Activated CD4-positive, alpha-beta memory T cell treated with anti-CD3 and anti-CD28 coated beads for 36 hours (primary cell): ENCODE results near the gene ABCD1. TPM values are rescaled to one million over a fixed set of nuclear protein-coding genes. Genes with fewer than 3 reads are reported as not detected.
A peak's percentile ranks its signal among the peaks of the same experiment; 100 is the strongest.
"Not testable (repeated sequence)": the region's sequence is repeated elsewhere in the genome, so short reads cannot be mapped to it uniquely, and the experiment has no call there.

Experiments
- CTCF ChIA-PET: fragments of 350-600 bp; sonication (Branson Sonifier 250); formaldehyde crosslinking; loops from one replicate; lab custom pipeline; 2021; ENCODE audit warnings: antibody characterized with exemption, inconsistent platforms; lab: Charles Lee
- POLR2A ChIA-PET: fragments of 350-600 bp; sonication (Branson Sonifier 250); formaldehyde crosslinking; loops from one replicate; lab custom pipeline; 2021; ENCODE audit warnings: antibody characterized with exemption; lab: Charles Lee
- DNase-seq: peaks from one replicate; pipeline ENCODE4 v3.0.0-alpha.2; 2020
- H3K27ac Mint-ChIP-seq: one replicate; pipeline ENCODE4 v1.8.0; 2021; ENCODE audit warnings: mixed read lengths
- H3K27me3 Mint-ChIP-seq: one replicate; pipeline ENCODE4 v1.8.0; 2021; ENCODE audit warnings: mixed read lengths
- H3K36me3 Mint-ChIP-seq: one replicate; pipeline ENCODE4 v1.8.0; 2021; ENCODE audit warnings: mixed read lengths
- H3K4me1 Mint-ChIP-seq: one replicate; pipeline ENCODE4 v1.8.0; 2021; ENCODE audit warnings: low read depth, mixed read lengths
- H3K4me3 Mint-ChIP-seq: one replicate; pipeline ENCODE4 v1.8.0; 2021; ENCODE audit warnings: mild to moderate bottlenecking, mixed read lengths
- H3K9me3 Mint-ChIP-seq: one replicate; pipeline ENCODE4 v1.8.0; 2021; ENCODE audit warnings: mixed read lengths
- intact Hi-C: fragments of 100-400 bp; cut with micrococcal nuclease; formaldehyde crosslinking; loops from one replicate; pipeline ENCODE4 v1.15.1; 2023
- total RNA-seq, 2 experiments: library from RNA; stranded (reverse); gene quantifications; one replicate each; pipeline ENCODE4 v1.2.3, GENCODE V29; 2021

The ABCD1 gene
- 1 to 10 TPM; 4.8 TPM for total RNA-seq

- Mint-ChIP-seq H3K27me3 (no peaks in the 10 kb centered on the region), H3K36me3 (peaks cover 16% of the 10 kb centered on the region), H3K9me3 (no peaks in the 10 kb centered on the region), H3K4me3 (peak within 1 kb of the TSS; percentile 86), H3K4me1 (peaks cover 24% of the 10 kb centered on the region), H3K27ac (peak within 1 kb of the TSS; percentile 88)
- CTCF ChIA-PET: interaction anchor here (0.6 kb wide), 1 partner anchor 16 kb away, joined by 3 read pairs; no protein-coding TSS in a partner anchor
- intact Hi-C loops: loop anchor here (1.0 to 10.0 kb wide), 4 partner anchors 70 to 254 kb away; partner anchors contain the start of genes ARHGAP4, HAUS7, HCFC1 and IDH3G
- POLR2A ChIA-PET: no interaction called here
- DNase-seq: peak; percentile 91
These were observed at the start of gene ABCD1, which contains the start of gene BCAP31 for GRCh38 chrX:153724252-153725038. Gene ABCD1, plus strand, starts transcription at chrX:153724856. Its CDS starts 411 bp downstream, at chrX:153725267. Gene BCAP31, minus strand, starts transcription at chrX:153724387. Its CDS starts 1,143 bp downstream, at chrX:153723244.

DNA sequence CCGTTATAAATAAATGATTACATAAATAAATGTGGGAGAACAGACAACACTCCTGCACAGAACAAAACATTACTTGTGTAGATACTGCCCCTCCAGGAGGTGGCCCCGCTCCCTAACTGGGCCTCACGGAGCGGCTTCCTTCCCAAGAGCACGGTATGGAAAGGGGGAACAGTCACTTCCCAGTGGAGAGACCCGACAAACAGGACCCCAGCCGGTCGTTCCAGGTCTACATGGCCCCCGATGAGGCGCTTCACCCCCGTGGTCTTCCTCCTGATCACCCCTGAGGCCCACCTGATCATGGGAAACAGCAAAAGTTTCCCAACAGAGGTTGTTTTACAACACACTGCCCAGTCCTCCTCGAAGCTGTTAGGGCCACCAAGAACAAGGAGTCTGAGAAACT, 43.5 kb upstream of the ABCD1 start:
- Mint-ChIP-seq H3K9me3 (no peaks in the 10 kb centered on the region), H3K36me3 (no peaks in the 10 kb centered on the region), H3K4me1 (no peaks in the 10 kb centered on the region), H3K4me3 (no peak overlapping the region), H3K27me3 (peaks cover 6% of the 10 kb centered on the region), H3K27ac (no peak overlapping the region)
- CTCF ChIA-PET: no interaction called here
- POLR2A ChIA-PET: no interaction called here
- intact Hi-C loops: no loop called here
- no peak for DNase-seq

GRCh38 chrX:153683486-153683885, 41.2 kb upstream of the ABCD1 start:
- DNase-seq, POLR2A ChIA-PET, H3K4me1 Mint-ChIP-seq, H3K27ac Mint-ChIP-seq, H3K27me3 Mint-ChIP-seq, H3K9me3 Mint-ChIP-seq, H3K36me3 Mint-ChIP-seq, H3K4me3 Mint-ChIP-seq, intact Hi-C loops: not testable (repeated sequence)
- CTCF ChIA-PET: interaction anchor here (1.0 to 1.5 kb wide), 2 partner anchors 14 to 74 kb away, joined by 3 to 6 read pairs; no protein-coding TSS in a partner anchor

- Mint-ChIP-seq H3K27ac (no peak overlapping the region), H3K36me3 (no peaks in the 10 kb centered on the region), H3K4me1 (no peaks in the 10 kb centered on the region), H3K27me3 (peaks cover 2% of the 10 kb centered on the region), H3K4me3 (no peak overlapping the region), H3K9me3 (no peaks in the 10 kb centered on the region)
- intact Hi-C loops: no loop called here
- DNase-seq: no peak
- ChIA-PET CTCF (interaction anchor here (0.9 to 1.5 kb wide), 4 partner anchors 15 to 75 kb away, joined by 3 to 6 read pairs (median 4); no protein-coding TSS in a partner anchor), POLR2A (no interaction called here)
These were observed 40.0 kb upstream of the ABCD1 start for GRCh38 chrX:153684467-153685155.

DNA sequence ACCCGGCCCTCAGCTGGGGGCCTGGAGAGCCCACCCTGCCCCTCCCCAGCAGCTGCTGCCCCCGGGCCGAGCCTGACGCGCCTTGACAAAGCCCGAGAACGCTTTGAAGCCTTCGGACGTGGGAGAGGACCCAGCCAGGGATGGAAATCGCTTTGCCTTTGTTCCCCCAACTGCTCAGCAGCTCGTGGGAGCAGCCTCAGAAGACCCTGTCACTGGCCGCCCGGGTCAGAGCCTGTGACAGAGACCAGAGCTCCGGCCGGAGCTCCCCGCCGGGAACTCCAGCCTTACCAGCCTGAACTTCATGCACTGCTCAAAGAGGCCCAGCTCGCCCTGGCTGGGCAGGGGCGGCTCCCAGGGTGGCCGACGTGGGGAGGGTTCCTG, 39.5 kb upstream of the ABCD1 start:
- ChIA-PET CTCF (interaction anchor here (0.9 to 1.5 kb wide), 3 partner anchors 16 to 20 kb away, joined by 4 to 6 read pairs (median 5); no protein-coding TSS in a partner anchor), POLR2A (no interaction called here)
- intact Hi-C loops: no loop called here

GRCh38 chrX:153685751-153686696, 38.6 kb upstream of the ABCD1 start:
- Mint-ChIP-seq H3K9me3 (no peaks in the 10 kb centered on the region), H3K27ac (no peak overlapping the region), H3K36me3 (no peaks in the 10 kb centered on the region), H3K4me3 (no peak overlapping the region), H3K27me3 (peaks cover 2% of the 10 kb centered on the region), H3K4me1 (no peaks in the 10 kb centered on the region)
- ChIA-PET CTCF (interaction anchor here (0.9 to 1.9 kb wide), 4 partner anchors 18 to 23 kb away, joined by 4 to 10 read pairs (median 6); no protein-coding TSS in a partner anchor), POLR2A (no interaction called here)
- no peak for DNase-seq
- intact Hi-C loops: no loop called here

More for the DNA sequence above, 39.5 kb upstream of the ABCD1 start:
- H3K27me3 Mint-ChIP-seq: peaks cover 4% of the 10 kb centered on the region
- no peaks in the 10 kb centered on the region for H3K36me3 Mint-ChIP-seq
- no peak overlapping the region for H3K4me3 Mint-ChIP-seq
- H3K9me3 Mint-ChIP-seq: no peaks in the 10 kb centered on the region
- no peak for DNase-seq
- no peak overlapping the region for H3K27ac Mint-ChIP-seq
- no peaks in the 10 kb centered on the region for H3K4me1 Mint-ChIP-seq

DNA sequence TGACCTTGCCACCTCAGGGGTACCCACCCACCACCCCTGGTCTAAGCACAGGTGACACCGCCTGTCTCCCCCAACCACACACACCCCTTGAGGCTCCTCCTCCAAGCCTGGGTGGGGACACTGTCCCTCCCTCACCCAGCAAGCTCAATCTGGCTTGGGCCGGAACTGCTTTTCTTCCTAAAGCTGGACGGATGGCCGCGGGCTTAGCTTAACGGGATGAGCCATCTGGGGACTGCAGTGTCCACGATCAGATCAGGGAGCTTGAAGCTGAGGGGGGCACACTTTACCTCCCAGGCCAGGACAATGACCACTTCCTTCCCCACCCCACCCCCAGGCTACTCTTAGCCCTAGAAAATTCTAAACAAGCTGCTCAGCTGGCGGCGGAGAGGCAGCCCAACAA, 37.9 kb upstream of the ABCD1 start:
- Mint-ChIP-seq H3K4me3 (no peak overlapping the region), H3K27ac (no peak overlapping the region), H3K9me3 (no peaks in the 10 kb centered on the region), H3K4me1 (no peaks in the 10 kb centered on the region), H3K27me3 (peaks cover 2% of the 10 kb centered on the region), H3K36me3 (no peaks in the 10 kb centered on the region)
- CTCF ChIA-PET: interaction anchor here (1.8 to 1.9 kb wide), 2 partner anchors 19 to 22 kb away, joined by 6 to 10 read pairs; no protein-coding TSS in a partner anchor
- DNase-seq: no peak
- POLR2A ChIA-PET: no interaction called here
- intact Hi-C loops: no loop called here

GRCh38 chrX:153687121-153688039, 37.3 kb upstream of the ABCD1 start, which contains the start of gene SLC6A8:
Gene SLC6A8, plus strand, starts transcription at chrX:153687926. Its CDS starts 649 bp downstream, at chrX:153688575.
- ChIA-PET POLR2A (interaction anchor here (0.6 kb wide), 1 partner anchor 49 kb away, joined by 3 read pairs; no protein-coding TSS in a partner anchor), CTCF (interaction anchor here (0.7 to 1.9 kb wide), 3 partner anchors 20 to 107 kb away, joined by 3 to 10 read pairs (median 6); partner anchors contain the start of genes IDH3G and SSR4)
- H3K36me3 Mint-ChIP-seq: no peaks in the 10 kb centered on the region
- no peaks in the 10 kb centered on the region for H3K9me3 Mint-ChIP-seq
- no peaks in the 10 kb centered on the region for H3K4me1 Mint-ChIP-seq
- intact Hi-C loops: no loop called here
- H3K27ac Mint-ChIP-seq: no peak within 1 kb of the TSS
- peak within 1 kb of the TSS; percentile 68 for H3K4me3 Mint-ChIP-seq
- peaks cover 2% of the 10 kb centered on the region for H3K27me3 Mint-ChIP-seq
- DNase-seq: peak; percentile 48

GRCh38 chrX:153688071-153688470, 36.6 kb upstream of the ABCD1 start:
- DNase-seq: no peak
- CTCF ChIA-PET: interaction anchor here (1.9 kb wide), 1 partner anchor 20 kb away, joined by 10 read pairs; no protein-coding TSS in a partner anchor
- intact Hi-C loops: no loop called here
- Mint-ChIP-seq H3K4me3 (no peak overlapping the region), H3K36me3 (no peaks in the 10 kb centered on the region), H3K27ac (no peak overlapping the region), H3K4me1 (no peaks in the 10 kb centered on the region), H3K27me3 (peaks cover 2% of the 10 kb centered on the region), H3K9me3 (no peaks in the 10 kb centered on the region)
- POLR2A ChIA-PET: no interaction called here

GRCh38 chrX:153688506-153688905, 36.1 kb upstream of the ABCD1 start:
- Mint-ChIP-seq H3K27me3 (peaks cover 2% of the 10 kb centered on the region), H3K9me3 (no peaks in the 10 kb centered on the region), H3K27ac (no peak overlapping the region), H3K4me3 (no peak overlapping the region), H3K36me3 (no peaks in the 10 kb centered on the region), H3K4me1 (no peaks in the 10 kb centered on the region)
- intact Hi-C loops: no loop called here
- ChIA-PET POLR2A (no interaction called here), CTCF (no interaction called here)
- no peak for DNase-seq
